DMS53 (cell line): ENCODE data around the gene HBEGF.

Experiments used
- DNase-seq: peaks from one replicate; lab custom pipeline; 2025; lab: John Stamatoyannopoulos, UW

HBEGF gene

DNA sequence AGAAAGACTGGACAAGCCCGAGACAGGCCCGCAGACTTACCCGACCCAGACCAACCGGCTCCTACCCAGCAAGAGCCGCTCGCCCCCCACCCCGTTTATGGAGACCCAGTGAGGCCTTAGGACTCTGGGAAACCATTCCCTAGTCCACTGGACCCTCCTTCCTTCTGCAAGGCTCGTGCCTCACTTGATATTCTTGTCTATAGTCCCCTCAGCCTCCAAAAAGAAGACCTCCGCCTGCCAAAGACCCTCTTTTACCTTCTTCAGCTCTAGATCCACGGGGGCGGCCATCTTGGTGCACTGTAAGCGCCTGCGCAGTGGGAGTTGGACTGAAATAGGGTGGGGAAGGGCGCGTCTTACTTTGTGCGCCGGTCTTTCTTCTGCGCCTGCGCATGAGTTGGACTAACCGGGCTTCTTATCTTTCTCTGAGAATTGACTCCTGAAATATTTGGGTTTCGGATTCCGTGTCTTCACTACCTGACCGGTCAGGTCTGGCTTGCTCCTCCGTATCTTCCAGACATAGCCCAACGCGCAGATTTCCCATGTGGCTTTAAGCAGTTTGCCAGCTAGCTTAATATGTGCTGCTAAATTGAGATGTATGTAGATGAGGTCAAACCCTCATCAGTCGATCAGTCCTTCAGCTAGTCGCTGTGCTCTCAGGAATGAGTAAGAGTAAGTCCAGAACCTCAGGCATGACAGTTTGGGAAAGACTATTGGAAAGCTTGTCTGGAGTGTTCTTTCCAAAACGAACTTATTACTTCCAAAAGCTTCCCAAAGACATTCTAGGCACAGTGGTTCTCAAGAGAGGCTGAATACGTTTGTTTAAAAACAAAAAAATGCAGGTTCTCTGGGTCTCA is 43.4 kb downstream of the HBEGF start, which contains the start of gene PFDN1:
PFDN1 (minus strand) TSS at position 316 of the 854 bp plus-strand sequence; CDS start at position 288, 28 bp downstream.
- peak; percentile 97 for DNase-seq

DNA sequence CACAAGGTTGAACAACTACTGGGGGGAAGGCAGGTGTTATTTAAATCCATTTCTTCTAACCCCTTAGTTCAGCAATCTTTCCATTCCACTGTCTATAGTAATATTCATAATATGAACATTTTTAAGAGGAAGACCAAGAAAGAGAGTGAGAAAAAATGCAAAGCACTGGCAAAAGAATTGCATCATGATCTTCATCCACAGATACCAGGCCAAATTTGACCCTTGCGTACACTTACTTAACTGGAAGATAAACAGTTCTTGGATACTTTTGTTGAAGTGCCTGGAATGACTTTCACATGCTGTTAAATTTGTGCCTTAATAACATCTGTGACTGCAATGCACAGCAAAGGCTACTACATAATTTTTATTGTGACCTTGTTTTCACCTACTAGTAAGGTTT is 45.3 kb downstream of the HBEGF start:
- no peak for DNase-seq

DNA sequence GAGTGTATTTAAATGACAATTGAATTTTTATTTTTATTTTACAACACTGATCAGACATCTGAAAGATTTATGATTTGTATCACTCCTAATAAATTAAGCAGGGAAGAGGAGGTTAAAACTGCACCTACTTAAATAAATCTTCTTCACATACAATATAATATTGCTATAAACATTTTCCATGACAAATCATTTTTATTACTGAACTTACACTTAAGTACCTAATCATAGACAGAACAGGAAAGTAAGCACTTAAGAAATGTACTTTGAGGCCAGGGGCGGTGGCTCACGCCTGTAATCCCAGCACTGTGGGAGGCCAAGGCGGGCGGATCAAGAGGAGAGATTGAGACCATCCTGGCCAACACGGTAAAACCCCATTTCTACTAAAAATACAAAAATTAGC is 47.3 kb downstream of the HBEGF start:
- no peak for DNase-seq

DNA sequence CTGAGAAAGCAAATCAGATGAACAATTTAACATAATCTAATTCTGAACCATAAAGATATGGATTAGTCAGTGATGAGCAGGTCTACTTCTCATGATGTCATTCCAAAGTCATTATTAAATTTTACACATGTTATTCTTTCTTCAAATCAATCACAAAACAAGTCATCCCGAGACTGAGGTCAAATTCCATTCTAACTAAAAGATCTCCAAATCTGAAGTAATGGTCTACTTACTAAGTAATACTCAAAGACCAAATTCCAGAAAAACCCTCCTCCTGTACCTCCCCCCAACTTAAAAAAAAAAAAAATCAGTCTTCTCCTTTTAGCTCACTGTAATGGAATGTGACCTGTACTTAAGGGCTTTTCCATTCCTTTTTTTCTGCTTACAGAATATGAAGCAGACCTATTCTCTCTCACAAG is 48.2 kb downstream of the HBEGF start:
- no peak for DNase-seq

DNA sequence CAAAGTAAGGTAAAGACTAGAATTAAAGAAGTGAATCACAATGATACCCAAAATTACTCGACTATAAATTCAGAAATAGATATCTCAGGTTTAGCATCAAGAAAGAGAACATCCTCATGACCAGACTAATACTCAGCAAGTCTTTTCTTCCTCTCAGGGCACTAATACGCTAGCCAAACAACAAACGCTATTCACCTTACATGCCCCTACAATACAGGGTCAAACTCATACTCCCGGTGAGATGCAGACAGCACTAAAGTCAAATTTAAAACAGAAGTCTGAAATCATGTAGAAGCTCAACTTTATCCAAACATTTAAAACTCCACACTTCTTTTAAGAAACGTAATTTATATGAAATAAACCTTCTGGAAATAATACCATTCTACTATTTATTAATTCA is 49.1 kb downstream of the HBEGF start:
- DNase-seq: no peak

DNA sequence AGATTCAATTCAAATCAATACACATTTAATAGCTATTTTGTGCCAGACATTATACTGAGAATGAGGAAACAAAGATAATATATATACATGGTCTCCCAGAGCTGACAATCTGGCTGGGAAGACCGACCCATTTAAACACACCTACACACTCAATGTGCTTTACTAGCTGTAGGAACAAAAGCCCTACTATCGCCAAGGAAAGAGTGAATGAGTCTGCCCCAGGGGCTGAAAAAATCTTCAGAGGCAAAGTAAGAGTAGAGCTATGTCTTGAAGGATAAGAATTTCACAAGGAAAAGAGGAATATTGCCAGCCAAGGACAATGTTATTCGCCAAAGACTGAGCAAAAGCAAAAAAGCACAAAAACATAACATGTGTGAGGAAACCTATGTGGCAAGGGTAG is 50.1 kb downstream of the HBEGF start:
- DNase-seq: no peak

DNA sequence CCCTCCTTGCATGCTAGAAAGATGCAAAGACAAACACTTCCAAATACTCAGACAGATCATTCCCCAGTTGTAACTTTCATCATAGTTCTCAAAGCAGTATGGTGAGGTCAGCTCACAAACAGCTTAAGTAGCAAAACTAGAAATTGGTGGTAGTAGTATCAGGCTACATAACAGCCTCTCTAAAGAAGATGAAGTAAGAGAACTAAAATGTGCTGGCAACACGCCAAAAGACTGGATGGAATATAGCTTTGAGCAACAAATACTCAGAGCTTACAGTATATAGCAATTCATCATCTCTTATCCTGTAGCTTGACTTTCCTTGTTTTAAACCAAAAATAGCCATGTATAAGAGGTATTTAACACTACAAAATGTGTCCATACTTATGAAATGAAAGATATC is 51.0 kb downstream of the HBEGF start:
- DNase-seq: peak; percentile 60

DNA sequence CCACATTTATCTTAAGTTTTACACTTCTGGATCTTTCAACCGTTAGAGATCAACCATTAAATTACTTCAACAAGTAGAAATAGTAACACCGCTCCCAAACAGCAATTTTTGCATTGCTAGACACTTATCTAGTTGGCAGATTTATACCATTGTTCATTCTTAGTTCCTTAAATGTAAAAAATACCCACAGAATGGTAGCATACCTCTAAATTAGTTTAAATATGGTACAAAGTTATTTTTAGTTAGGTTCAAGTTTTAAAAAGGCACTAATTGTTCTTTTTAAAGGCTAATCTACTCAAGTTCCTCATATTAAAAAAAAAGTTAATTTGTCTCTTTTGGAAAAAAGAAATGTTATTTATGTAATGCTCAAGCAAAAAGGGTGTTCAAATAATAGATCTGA is 51.6 kb downstream of the HBEGF start:
- DNase-seq: no peak

DNA sequence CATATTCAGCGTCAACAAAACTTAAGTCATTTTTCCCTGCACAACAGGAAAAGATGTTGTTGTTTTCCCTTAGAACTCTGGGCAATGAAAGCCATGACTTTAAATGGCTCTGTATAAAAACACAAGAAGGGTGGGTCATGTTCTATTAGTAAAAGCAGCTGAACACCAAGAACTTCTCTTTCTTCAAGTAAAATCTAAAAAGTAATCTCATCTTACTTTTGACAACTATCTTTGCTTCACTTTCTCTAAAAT is 52.6 kb downstream of the HBEGF start:
- DNase-seq: no peak

DNA sequence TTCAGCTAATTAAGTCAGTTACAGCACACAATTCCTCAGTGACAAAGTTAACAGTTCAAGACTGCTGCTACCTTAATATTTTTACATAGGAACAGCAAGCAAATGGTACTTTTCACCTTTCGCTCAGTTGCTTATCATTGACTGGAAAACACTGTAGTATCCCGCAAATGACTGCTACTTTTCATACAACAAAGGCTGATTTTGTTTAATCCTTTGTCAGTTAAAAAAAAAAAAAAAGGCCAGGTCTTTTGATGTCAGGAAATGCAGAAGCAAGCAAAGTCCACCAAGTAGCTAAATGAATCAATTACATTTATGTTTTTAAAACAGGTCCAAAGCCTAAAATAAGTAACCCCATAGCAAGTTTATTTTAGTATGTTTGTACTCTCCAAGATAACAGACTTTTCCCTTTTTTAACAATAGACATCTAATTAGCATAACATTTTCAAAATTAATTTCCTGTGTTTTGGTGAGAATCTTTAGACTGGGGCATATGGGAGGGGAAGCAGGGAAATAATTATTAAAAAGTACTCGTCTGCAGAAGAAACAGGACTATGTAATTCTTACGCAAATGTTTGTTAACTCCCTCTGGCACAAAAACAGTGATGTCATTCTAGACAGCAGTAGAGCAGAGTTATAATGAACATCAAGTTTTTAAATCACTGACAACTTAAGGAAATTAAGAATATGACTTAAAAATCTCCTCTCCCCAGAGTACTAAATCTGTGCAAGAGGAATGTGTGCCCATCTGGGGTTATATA is 53.1 kb downstream of the HBEGF start:
- DNase-seq: no peak

DNA sequence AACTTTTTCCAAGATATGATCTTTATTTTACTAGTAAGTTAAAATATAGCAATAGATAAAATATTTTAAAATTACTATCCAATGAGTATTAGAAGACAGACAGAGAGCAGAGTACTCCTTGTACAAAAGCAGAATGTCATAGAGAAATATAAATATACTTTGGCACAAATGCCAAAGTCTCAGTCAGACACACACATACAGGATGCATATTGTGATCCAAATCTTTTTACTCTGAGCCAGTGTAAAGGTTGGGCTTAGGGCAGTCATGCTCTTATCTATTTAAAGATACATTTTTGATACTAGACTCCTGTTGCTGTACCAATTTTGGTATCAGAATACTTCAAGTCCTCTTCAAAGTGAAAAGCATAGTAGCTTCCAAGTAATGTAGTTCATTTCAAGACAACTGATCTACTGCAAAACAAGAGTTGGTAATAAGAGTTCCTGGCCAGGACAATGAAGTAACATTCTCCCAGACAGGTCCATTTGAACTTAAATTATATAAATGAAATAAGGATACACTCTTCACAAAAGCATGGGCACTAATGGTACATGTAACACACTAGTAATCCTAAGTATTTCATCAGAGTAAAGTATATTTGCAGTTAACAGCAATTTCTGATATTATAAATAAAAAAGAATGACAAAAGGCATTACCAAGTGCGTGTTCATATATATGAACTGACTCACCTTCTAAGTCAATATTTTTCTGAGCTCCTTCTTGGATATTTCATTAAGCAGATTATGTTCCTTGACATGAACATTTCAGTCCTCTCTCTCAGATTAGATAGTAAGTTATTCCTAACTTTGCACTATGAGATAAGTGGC is 54.0 kb downstream of the HBEGF start:
- DNase-seq: no peak

DNA sequence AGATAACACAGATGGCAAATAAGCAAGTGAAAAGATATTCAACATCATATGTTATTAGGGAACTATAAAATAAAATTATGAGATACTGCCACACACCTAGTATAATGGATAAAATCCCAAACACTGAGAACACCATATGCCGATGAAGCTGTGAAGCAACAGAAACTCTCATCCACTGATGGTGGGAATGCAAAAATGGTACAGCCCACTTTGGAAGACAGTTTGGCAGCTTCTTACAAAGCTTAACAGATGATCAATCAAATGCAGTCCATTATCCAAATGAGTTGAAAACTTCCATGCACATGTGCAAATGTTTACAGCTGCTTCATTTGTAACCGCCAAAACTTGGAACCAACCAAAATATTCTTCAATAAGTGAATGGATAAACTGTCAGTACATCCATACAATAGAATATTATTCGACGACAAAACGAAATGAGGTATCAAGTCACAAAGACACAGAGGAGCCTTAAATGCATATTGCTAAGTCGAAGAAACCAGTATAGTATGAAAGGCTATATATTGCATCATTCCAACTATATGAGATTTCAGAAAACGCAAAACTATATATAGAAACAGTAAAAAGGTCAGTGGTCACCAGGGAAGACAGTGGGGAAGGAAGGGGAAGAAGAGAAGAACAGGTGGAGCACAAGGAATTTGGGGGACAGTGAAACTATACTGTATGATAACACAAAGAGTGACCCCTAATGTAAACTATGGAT is 58.4 kb downstream of the HBEGF start:
- no peak for DNase-seq

DNA sequence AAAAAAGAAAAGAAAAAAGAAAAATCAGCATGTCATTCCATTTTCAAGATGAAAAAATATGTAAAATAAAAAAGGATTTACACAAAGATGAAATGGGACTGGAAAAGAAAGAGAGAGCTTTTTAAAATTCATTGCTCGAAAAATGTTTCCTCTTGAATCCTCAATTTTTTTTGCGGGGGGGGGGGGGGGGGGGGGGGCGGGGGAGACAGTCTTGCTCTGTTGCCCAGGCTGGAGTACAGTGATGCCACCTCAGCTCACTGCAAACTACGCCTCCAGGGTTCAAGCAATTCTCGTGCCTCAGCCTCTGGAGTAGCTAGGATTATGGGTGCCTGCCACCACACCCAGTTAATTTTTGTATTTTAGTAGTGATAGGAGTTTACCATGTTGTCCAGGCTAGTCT is 60.0 kb downstream of the HBEGF start:
- no peak for DNase-seq

DNA sequence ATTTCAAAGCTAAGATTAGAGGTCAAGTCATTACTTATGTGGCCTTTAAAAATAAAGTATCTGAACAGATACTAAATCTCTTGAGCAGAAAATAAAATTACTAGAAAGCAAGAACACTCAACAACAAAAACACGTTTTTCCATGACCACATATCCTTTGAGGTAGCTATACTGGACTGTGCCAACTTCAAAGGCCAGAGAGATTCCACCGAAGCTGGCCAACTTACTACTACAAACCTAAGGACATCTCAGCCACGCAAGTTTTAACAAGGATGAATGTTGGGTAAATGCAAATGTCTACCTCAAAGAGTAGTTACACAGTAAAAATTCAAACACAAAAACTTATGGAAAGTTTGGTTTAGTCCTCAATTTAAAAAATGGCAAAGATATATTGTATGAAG is 62.4 kb downstream of the HBEGF start:
- no peak for DNase-seq
